ENCODE measurements around the gene INSYN2A. TPM values are rescaled to one million over a fixed set of nuclear protein-coding genes. Genes with fewer than 3 reads are reported as not detected.

The INSYN2A gene
- total RNA-seq, 4 donors from 2014 or later = 0.27 to 6.6 (median 0.66) TPM; not detected in 1

DNA sequence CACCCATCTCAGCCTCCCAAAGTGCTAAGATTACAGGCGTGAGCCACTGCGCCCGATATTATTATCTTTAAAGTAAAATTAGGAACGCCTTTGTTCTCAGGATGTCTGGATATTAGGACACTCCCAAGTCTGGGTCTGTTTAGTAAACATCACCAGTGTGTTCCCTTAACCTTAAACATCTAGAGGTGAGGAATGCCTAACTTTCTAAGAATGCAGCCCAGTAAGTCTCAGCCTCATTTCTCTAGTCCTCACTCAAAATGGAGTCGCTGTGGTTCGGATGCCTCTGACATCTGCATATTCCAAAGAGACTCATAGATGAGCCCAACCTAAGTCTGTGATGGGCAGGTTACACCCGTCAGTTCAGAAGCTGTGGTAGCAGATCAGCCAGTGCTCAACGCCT lies 4.3 kb upstream of the INSYN2A start:
- Histone ChIP-seq H3K27ac (no peak overlapping the region), H3K9me3 (no peaks in the 10 kb centered on the region), H3K36me3 (no peaks in the 10 kb centered on the region), H3K27me3 (no peaks in the 10 kb centered on the region), H3K4me1 (peaks cover 0 to 8% (median 0%) of the 10 kb centered on the region in 4 donors), H3K4me3 (no peak overlapping the region)
- TF ChIP-seq, protein P1, sequence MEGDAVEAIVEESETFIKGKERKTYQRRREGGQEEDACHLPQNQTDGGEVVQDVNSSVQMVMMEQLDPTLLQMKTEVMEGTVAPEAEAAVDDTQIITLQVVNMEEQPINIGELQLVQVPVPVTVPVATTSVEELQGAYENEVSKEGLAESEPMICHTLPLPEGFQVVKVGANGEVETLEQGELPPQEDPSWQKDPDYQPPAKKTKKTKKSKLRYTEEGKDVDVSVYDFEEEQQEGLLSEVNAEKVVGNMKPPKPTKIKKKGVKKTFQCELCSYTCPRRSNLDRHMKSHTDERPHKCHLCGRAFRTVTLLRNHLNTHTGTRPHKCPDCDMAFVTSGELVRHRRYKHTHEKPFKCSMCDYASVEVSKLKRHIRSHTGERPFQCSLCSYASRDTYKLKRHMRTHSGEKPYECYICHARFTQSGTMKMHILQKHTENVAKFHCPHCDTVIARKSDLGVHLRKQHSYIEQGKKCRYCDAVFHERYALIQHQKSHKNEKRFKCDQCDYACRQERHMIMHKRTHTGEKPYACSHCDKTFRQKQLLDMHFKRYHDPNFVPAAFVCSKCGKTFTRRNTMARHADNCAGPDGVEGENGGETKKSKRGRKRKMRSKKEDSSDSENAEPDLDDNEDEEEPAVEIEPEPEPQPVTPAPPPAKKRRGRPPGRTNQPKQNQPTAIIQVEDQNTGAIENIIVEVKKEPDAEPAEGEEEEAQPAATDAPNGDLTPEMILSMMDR (IDR thresholded peaks at IDR 0.05) = no peak
- no peak for TF ChIP-seq POLR2A (IDR thresholded peaks at IDR 0.05)
- no peak for DNase-seq

DNA sequence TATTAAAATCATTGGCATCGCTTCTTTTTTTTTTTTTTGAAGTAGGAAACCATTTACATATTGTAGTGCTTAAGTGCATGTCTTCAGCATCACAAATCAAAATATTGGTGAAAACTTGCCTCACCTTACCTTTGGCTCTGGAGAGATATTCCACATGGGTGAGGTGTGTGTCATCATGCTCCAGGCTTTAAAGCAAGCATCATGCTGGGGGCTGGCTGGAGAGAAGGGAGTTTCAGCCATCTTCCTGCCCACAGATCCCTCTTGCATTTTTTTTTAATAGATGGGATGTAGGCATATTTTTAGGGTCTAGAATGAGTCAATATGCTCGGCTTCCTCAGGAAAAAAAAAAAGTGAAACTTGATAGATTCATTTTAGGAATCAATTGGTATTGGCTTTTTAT lies 2.3 kb upstream of the INSYN2A start:
- H3K4me3 ChIP-seq = no peak overlapping the region
- no peak for DNase-seq
- H3K9me3 ChIP-seq = no peaks in the 10 kb centered on the region
- peaks cover 0 to 22% (median 0%) of the 10 kb centered on the region in 4 donors for H3K4me1 ChIP-seq
- H3K27me3 ChIP-seq = no peaks in the 10 kb centered on the region
- H3K27ac ChIP-seq = no peak overlapping the region
- no peaks in the 10 kb centered on the region for H3K36me3 ChIP-seq
- TF ChIP-seq, protein P1 (IDR thresholded peaks at IDR 0.05) = no peak
- no peak for TF ChIP-seq POLR2A (IDR thresholded peaks at IDR 0.05)

DNA sequence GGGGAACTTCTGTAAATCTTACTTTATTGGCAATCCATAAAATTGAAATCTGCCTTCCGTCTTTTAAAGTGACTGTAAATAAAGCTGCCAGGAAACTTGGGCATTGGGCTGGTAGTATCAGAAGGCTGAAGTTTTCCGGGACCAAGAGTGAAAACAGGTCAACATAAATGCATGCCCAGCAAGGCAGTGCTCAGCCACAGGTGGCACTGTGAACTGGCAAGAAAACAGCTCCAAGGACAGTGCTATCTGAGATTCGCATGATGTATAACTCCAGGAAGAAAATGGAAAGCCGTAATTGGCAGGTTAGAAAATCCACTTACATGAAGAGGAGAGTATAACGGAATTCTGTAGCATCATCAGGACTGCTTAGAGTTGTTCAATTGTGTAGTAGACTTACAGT lies 1.9 kb upstream of the INSYN2A start:
- H3K9me3 ChIP-seq = no peaks in the 10 kb centered on the region
- no peaks in the 10 kb centered on the region for H3K27me3 ChIP-seq
- TF ChIP-seq, protein P1 (IDR thresholded peaks at IDR 0.05) = no peak
- no peaks in the 10 kb centered on the region for H3K36me3 ChIP-seq
- no peak overlapping the region for H3K4me3 ChIP-seq
- peaks cover 0 to 22% (median 0%) of the 10 kb centered on the region in 4 donors for H3K4me1 ChIP-seq
- no peak for DNase-seq
- no peak overlapping the region for H3K27ac ChIP-seq

DNA sequence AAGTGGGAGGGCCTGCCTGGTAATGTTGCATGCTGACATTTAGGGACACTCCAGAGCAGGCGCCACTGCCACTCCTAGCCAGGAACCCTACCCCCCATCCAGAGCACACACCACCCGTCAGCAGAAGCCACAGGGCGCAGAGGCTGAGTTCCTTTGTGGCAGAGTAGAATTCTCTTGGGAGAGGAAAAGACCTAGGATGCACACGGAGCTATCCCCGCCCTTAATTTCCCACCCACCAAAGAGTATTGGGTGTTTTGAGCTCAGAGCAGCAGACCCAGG lies 702 bp upstream of the INSYN2A start:
- H3K4me3 ChIP-seq = peak overlapping the region in 2 of 4 donors; percentile 43 to 54
- no peaks in the 10 kb centered on the region for H3K36me3 ChIP-seq
- H3K27ac ChIP-seq = no peak overlapping the region
- TF ChIP-seq, protein P1 (IDR thresholded peaks at IDR 0.05) = no peak
- no peak for TF ChIP-seq POLR2A (IDR thresholded peaks at IDR 0.05)
- peaks cover 0 to 22% (median 0%) of the 10 kb centered on the region in 4 donors for H3K4me1 ChIP-seq
- DNase-seq = no peak
- H3K27me3 ChIP-seq = no peaks in the 10 kb centered on the region
- H3K9me3 ChIP-seq = no peaks in the 10 kb centered on the region

DNA sequence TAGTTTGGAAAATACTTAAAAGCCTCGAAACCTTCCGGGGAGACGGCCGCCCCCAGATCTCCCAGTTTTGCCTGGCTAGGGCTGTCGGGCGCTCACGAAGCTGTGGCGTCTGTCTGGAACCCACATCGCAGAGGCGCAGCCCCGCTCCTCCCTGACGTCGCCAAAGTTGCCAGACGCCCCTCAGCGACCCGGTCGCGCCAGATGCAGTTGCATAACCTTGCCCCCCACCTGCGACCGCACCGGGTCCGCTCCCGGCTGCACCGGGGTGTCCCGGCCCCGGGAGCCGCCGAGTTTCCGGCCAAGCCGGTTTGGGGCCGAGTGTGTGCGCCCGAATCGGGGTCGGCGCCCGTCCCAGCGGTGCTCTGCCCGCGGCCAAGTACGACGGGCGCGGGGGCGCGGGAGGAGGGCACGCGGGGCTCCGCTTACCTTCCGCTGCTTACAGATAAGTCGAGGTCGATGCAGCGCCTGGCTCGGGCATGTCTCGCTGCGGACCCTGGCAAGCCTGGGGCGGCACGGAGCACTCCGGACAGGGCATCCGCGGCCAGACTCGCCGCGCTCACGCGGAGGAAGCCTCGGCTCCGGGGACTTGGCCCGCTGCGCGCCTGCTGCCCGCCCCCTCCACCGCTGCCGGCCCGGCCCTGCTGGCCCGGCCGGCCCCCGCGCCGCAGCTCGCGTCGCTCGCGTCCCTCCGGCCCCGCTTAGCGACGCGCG lies 665 bp downstream of the INSYN2A start:
- H3K36me3 ChIP-seq = no peaks in the 10 kb centered on the region
- H3K27me3 ChIP-seq = no peaks in the 10 kb centered on the region
- H3K4me3 ChIP-seq = peak overlapping the region in 3 of 4 donors; percentile 24 to 54 (median 43)
- DNase-seq = no peak
- peaks cover 0 to 22% (median 0%) of the 10 kb centered on the region in 4 donors for H3K4me1 ChIP-seq
- H3K9me3 ChIP-seq = no peaks in the 10 kb centered on the region
- TF ChIP-seq POLR2A (IDR thresholded peaks at IDR 0.05) = no peak
- TF ChIP-seq, protein P1 (IDR thresholded peaks at IDR 0.05) = no peak
- no peak overlapping the region for H3K27ac ChIP-seq

All from Peyer's patch (tissue), 4 donors.